ENCODE results near the gene MAML3.

DNA sequence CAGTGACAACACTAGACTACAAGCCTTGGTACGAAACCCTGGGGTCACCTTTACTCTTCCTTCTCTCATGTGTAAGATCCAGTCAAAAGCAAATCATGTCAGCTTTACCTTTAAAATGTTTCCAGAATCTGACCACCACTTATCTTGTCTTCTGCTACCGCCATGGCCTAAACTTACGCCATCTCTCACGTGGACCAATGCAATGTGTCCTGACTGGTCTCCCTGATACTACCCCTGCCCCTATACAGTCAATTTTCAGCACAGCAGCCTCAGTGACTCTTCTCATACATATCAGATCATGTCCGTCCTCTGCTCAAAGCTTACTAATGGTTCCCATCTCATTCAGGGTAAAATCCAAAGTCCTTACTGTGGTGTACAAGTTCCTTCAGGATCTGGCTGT lies 15.0 kb upstream of the MAML3 start:
- TF ChIP-seq CTCF (IDR thresholded peaks at IDR 0.05; ENCODE audit: poor library complexity) (no peak), EZH2 (IDR thresholded peaks at IDR 0.05; ENCODE audit: borderline replicate concordance) (no peak)

Data from hepatocyte (in vitro differentiated cells).